Endothelial cell of umbilical vein (primary cell): ENCODE measurements around the gene EPN1. TPM values are rescaled to one million over a fixed set of nuclear protein-coding genes. Genes with fewer than 3 reads are reported as not detected.
A peak's percentile ranks its signal among the peaks of the same experiment; 100 is the strongest.

Experiments
- BruUV-seq: library from RNA; stranded (reverse); fragments of 400-500 nt; replicated peaks from 2 replicates; lab custom pipeline; 2021; lab: Mats Ljungman, UMichigan
- CTCF ChIA-PET: fragments of 300-600, 350-600 bp; sonication (Branson Sonifier 250); formaldehyde crosslinking; loops from one replicate; lab custom pipeline; 2021; ENCODE audit warnings: antibody characterized with exemption, inconsistent platforms; lab: Charles Lee
- POLR2A ChIA-PET: fragments of 300-600, 350-600 bp; sonication (Branson Sonifier 250); formaldehyde crosslinking; loops from one replicate; lab custom pipeline; 2021; ENCODE audit warnings: antibody characterized with exemption, inconsistent platforms; lab: Charles Lee
- DNase-seq: peaks from one replicate; pipeline ENCODE4 v3.0.0-alpha.2; 2011; ENCODE audit warnings: low read depth, low spot score
- FAIRE-seq: peaks from 2 replicates; lab custom pipeline; 2011; peaks lifted over from hg19 to GRCh38; lab: Jason Lieb, UNC
- H2AFZ ChIP-seq: 2 replicates; pipeline ENCODE4 v1.6.0; 2012; ENCODE audit warnings: low read depth, low read length, control low read depth, inconsistent platforms
- H3K27ac ChIP-seq: 2 replicates; pipeline ENCODE4 v1.5.1; 2011; ENCODE audit warnings: low read depth, mild to moderate bottlenecking, control low read depth, low read length, moderate library complexity; ENCODE audit not compliant: insufficient read depth
- H3K27me3 ChIP-seq, 2 experiments: 2 replicates each; pipeline versions ENCODE4 v1.6.0 to v1.6.1; 2011; ENCODE audit warnings: low read length in 2 of 2, mixed read lengths in 1 of 2; ENCODE audit not compliant: control insufficient read depth in 2 of 2, insufficient read depth in 2 of 2
- H3K36me3 ChIP-seq, 2 experiments: 2 replicates in 1 of 2; 3 replicates in 1 of 2; pipeline ENCODE4 v1.5.1; 2011; ENCODE audit warnings: low read length in 2 of 2, mild to moderate bottlenecking in 1 of 2, moderate library complexity in 1 of 2; ENCODE audit not compliant: control insufficient read depth in 2 of 2, insufficient read depth in 2 of 2; ENCODE audit errors: extremely low read depth in 1 of 2
- H3K4me1 ChIP-seq: 3 replicates; pipeline ENCODE4 v1.5.1; 2011; ENCODE audit warnings: mild to moderate bottlenecking, low read length; ENCODE audit not compliant: control insufficient read depth, insufficient read depth; ENCODE audit errors: extremely low read depth
- H3K4me2 ChIP-seq: 2 replicates; pipeline ENCODE4 v1.6.1; 2011; ENCODE audit warnings: low read length, control low read depth, mixed read lengths; ENCODE audit not compliant: insufficient read depth
- H3K4me3 ChIP-seq, 3 experiments: fragments of 200-600 bp in 1 of 3; sonication (generic), shearing (Covaris generic) in 1 of 3; replicated peaks in 1 of 3; 2 replicates each; pipeline ENCODE4 v1.5.1; 2011 to 2016; ENCODE audit warnings: control low read depth in 3 of 3, low read length in 3 of 3, mild to moderate bottlenecking in 2 of 3, inconsistent platforms in 1 of 3, low read depth in 1 of 3, moderate library complexity in 1 of 3; ENCODE audit not compliant: insufficient read depth in 1 of 3
- H3K79me2 ChIP-seq: 2 replicates; pipeline ENCODE4 v1.6.0; 2012; ENCODE audit warnings: low read length, inconsistent platforms; ENCODE audit not compliant: control insufficient read depth, insufficient read depth
- H3K9ac ChIP-seq: replicated peaks from 2 replicates; pipeline ENCODE3; 2011; ENCODE audit warnings: low read length, control low read depth; ENCODE audit not compliant: insufficient read depth; ENCODE audit errors: extremely low read depth
- H3K9me1 ChIP-seq: replicated peaks from 3 replicates; pipeline ENCODE4 v1.6.0; 2011; ENCODE audit warnings: mild to moderate bottlenecking, low read length; ENCODE audit not compliant: control insufficient read depth, insufficient read depth; ENCODE audit errors: extremely low read depth
- H3K9me3 ChIP-seq: replicated peaks from 2 replicates; pipeline ENCODE4 v1.5.1; 2012; ENCODE audit warnings: low read length, inconsistent platforms; ENCODE audit not compliant: control insufficient read depth, insufficient read depth
- H4K20me1 ChIP-seq: replicated peaks from 2 replicates; pipeline ENCODE3; 2011; ENCODE audit warnings: mild to moderate bottlenecking, low read length; ENCODE audit not compliant: control insufficient read depth, insufficient read depth; ENCODE audit errors: extremely low read depth
- CTCF ChIP-seq, 2 donors: IDR thresholded peaks; 1 replicate in 1 of 2; 2 replicates in 1 of 2; pipeline ENCODE4 v1.5.1; 2011; ENCODE audit warnings: low read length in 2 of 2, mild to moderate bottlenecking in 2 of 2, moderate library complexity in 2 of 2, control low read depth in 1 of 2, inconsistent platforms in 1 of 2, low read depth in 1 of 2; ENCODE audit not compliant: insufficient read depth in 1 of 2; ENCODE audit errors: extremely low read depth in 1 of 2
- EZH2 ChIP-seq: IDR thresholded peaks from 2 replicates; pipeline ENCODE4 v1.6.1; 2012; ENCODE audit warnings: borderline replicate concordance, low read depth, mild to moderate bottlenecking, moderate library complexity, low read length, inconsistent platforms; ENCODE audit not compliant: severe bottlenecking
- FOS ChIP-seq: IDR thresholded peaks from 2 replicates; pipeline ENCODE4 v1.6.1; 2011; ENCODE audit warnings: mild to moderate bottlenecking, low read length, moderate library complexity, borderline replicate concordance; ENCODE audit not compliant: insufficient read depth
- GATA2 ChIP-seq: IDR thresholded peaks from 2 replicates; pipeline ENCODE4 v1.7.0; 2011; ENCODE audit warnings: low read depth, mild to moderate bottlenecking, moderate library complexity, mixed read lengths, low read length; ENCODE audit not compliant: insufficient read length, insufficient read depth
- JUN ChIP-seq: IDR thresholded peaks from 2 replicates; pipeline ENCODE4 v1.6.1; 2011; ENCODE audit warnings: borderline replicate concordance, low read depth; ENCODE audit not compliant: insufficient read length, insufficient read depth
- MAX ChIP-seq: IDR thresholded peaks from 2 replicates; pipeline ENCODE4 v1.6.1; 2011; ENCODE audit not compliant: insufficient read depth, insufficient read length
- MYC ChIP-seq: IDR thresholded peaks from one replicate; pipeline ENCODE4 v1.6.1; 2011; ENCODE audit warnings: mild to moderate bottlenecking, low read depth, low read length
- POLR2A ChIP-seq: IDR thresholded peaks from 2 replicates; pipeline ENCODE4 v1.6.1; 2012; ENCODE audit warnings: low read depth, mild to moderate bottlenecking, control low read depth, low read length
- POLR2AphosphoS5 ChIP-seq: IDR thresholded peaks from 2 replicates; pipeline ENCODE4 v1.6.1; 2012; ENCODE audit warnings: low read depth, mild to moderate bottlenecking, control low read depth, low read length, moderate library complexity; ENCODE audit not compliant: insufficient read depth
- dilution Hi-C: fragments of 300-500 bp; cut with MboI; formaldehyde crosslinking; loops from one replicate; pipeline ENCODE4 v1.15.0; 2019; ENCODE audit warnings: low sequenced_read_pairs; ENCODE audit not compliant: extremely low pct_ligation_motif_present
- intact Hi-C: fragments of 100-400 bp; cut with micrococcal nuclease; formaldehyde crosslinking; loops from one replicate; pipeline ENCODE4 v1.10.0; 2022
- polyA plus RNA-seq, 4 experiments: library from polyadenylated mRNA; depleted of rRNA in 3 of 4; stranded (reverse) in 3 of 4; unstranded in 1 of 4; fragments of >200 nt; gene quantifications; 2 replicates each; pipeline versions ENCODE4 v1.2.1 to v1.2.3, GENCODE V29; 2011 to 2012; ENCODE audit warnings: missing spikeins in 1 of 4
- total RNA-seq: library from RNA; stranded (reverse); gene quantifications from 2 replicates; pipeline ENCODE4 v1.2.3, GENCODE V29; 2021

Gene EPN1
- total and polyA plus RNA-seq, 2 donors (not counting 3 experiments of a cell fraction or from before 2014, with no cell fraction given) = 87.2 to 138 TPM

DNA sequence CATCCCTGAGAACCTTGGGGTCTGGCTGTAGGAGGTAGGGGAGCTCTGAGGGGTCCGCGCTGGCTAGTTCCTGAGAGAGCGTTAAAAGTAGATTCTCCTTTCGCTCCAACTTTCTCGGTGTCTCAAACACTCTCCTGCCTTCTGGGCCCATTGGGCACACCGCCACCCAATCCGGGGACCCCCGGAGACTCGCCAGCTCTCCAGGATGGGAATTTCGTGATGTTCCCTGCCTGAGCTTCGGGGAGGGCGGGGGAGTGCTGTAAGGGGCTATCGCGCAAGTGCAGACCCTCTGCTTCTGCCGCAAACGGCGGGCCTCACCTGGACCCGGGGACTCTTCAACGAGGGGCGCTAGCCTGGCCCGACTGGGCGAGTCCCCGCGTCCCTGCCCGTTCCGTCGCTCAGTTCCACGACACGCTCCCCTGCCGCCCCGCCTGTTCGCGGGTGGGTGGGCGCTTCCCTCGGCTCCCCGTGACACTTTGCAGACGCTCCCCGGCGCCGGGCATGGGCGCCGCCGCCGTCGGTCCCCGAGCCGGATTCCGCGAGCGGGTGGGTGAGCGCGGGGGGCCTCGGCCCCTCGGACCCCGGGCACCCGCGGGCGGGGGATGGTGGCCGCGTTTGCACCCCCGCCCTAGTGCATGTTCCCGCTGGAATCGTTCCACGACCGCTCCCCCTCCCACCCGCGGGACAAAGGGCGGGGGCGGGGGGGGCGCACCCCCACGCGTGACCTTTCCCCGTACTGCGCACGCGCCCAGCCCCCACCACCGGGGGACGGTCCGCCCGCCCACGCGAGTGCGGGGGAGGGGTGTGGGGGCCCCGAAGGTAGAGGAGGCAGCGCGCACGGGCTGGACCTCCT is 27.1 kb upstream of the EPN1 start, which contains the start of gene CCDC106:
Gene CCDC106 (plus strand): TSS at position 481 of the 853 bp plus-strand sequence. CDS start 835 bp downstream, outside the sequence.
- intact Hi-C loops (no loop called here), dilution Hi-C loops (no loop called here)
- no peaks in the 10 kb centered on the region for H3K27me3 ChIP-seq
- H3K4me2 ChIP-seq = peak within 1 kb of the TSS; percentile 60
- FAIRE-seq = peak; percentile 71
- peak within 1 kb of the TSS; percentile 61 for H3K9ac ChIP-seq
- no peaks in the 10 kb centered on the region for H4K20me1 ChIP-seq
- ChIA-PET POLR2A (no interaction called here), CTCF (interaction anchor here (0.8 to 2.1 kb wide), 7 partner anchors 9 to 24 kb away, joined by 3 to 14 read pairs (median 4); no protein-coding TSS in a partner anchor)
- H3K4me3 ChIP-seq = peak within 1 kb of the TSS; percentile 71 to 82 (median 77)
- H3K9me1 ChIP-seq = no peaks in the 10 kb centered on the region
- DNase-seq = peak; percentile 71
- no TSS peak for BruUV-seq
- H3K36me3 ChIP-seq = peaks cover 3 to 12% of the 10 kb centered on the region in 2 experiments
- H3K27ac ChIP-seq = no peak within 1 kb of the TSS
- peaks cover 18% of the 10 kb centered on the region for H3K79me2 ChIP-seq
- TF ChIP-seq GATA2 = no peak
- no peak for TF ChIP-seq POLR2A
- no peak for TF ChIP-seq MAX
- TF ChIP-seq CTCF (IDR thresholded peaks at IDR 0.05; ENCODE audit: extremely low read depth in 1 of 2, insufficient read depth in 1 of 2, low read depth in 1 of 2, low read length in 2 of 2) = no peak
- no peak for TF ChIP-seq MYC
- no peak for TF ChIP-seq FOS
- no peak for TF ChIP-seq POLR2AphosphoS5
- TF ChIP-seq JUN = no peak
- TF ChIP-seq EZH2 = no peak
- no peaks in the 10 kb centered on the region for H3K9me3 ChIP-seq
- peaks cover 21% of the 10 kb centered on the region for H3K4me1 ChIP-seq
- peak within 1 kb of the TSS; percentile 97 for H2AFZ ChIP-seq
